ENCODE results near the gene ATN1. TPM values are rescaled to one million over a fixed set of nuclear protein-coding genes. Genes with fewer than 3 reads are reported as not detected.
"Not testable (repeated sequence)": the region's sequence is repeated elsewhere in the genome, so short reads cannot be mapped to it uniquely, and the experiment has no call there.

The ATN1 gene
- total RNA-seq, 1 experiment from 2014 or later: 126 TPM

DNA sequence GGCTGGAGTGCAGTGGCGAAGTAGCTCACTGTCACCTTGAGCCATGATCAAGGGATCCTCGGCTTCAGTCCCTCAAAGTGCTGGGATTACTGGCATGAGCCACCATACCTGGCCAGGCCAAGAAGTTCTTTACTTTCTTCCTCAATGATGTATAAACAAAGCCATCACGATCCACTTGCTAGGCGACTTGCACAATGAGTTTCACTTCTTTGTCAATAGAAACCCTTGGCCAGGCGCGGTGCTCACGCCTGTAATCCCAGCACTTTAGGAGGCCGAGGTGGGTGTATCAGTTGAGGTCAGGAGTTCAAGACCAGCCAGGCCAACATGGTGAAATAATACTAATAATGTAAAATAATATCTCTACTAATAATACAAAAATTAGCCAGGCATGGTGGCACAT is 40.3 kb upstream of the ATN1 start:
- TF ChIP-seq, protein P1, sequence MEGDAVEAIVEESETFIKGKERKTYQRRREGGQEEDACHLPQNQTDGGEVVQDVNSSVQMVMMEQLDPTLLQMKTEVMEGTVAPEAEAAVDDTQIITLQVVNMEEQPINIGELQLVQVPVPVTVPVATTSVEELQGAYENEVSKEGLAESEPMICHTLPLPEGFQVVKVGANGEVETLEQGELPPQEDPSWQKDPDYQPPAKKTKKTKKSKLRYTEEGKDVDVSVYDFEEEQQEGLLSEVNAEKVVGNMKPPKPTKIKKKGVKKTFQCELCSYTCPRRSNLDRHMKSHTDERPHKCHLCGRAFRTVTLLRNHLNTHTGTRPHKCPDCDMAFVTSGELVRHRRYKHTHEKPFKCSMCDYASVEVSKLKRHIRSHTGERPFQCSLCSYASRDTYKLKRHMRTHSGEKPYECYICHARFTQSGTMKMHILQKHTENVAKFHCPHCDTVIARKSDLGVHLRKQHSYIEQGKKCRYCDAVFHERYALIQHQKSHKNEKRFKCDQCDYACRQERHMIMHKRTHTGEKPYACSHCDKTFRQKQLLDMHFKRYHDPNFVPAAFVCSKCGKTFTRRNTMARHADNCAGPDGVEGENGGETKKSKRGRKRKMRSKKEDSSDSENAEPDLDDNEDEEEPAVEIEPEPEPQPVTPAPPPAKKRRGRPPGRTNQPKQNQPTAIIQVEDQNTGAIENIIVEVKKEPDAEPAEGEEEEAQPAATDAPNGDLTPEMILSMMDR (IDR thresholded peaks at IDR 0.05; ENCODE audit: insufficient read depth in 1 of 2, low read depth in 1 of 2, low read length in 1 of 2, severe bottlenecking in 1 of 2, unreplicated experiment in 1 of 2): no peak
- Mint-ChIP-seq H3K36me3 (ENCODE audit: insufficient read depth, unreplicated experiment) (peaks cover 80% of the 10 kb centered on the region), H3K27me3 (ENCODE audit: insufficient read depth, unreplicated experiment) (no peaks in the 10 kb centered on the region), H3K27ac (ENCODE audit: unreplicated experiment) (peak overlapping the region; percentile 98), H3K4me1 (ENCODE audit: low read depth, unreplicated experiment) (peaks cover 21% of the 10 kb centered on the region), H3K4me3 (ENCODE audit: unreplicated experiment) (no peak overlapping the region), H3K9me3 (ENCODE audit: unreplicated experiment) (no peaks in the 10 kb centered on the region)
- intact Hi-C loops (cut with micrococcal nuclease; ENCODE audit: unreplicated experiment): no loop called here
- H3K4me3 ChIP-seq (ENCODE audit: low read depth, low read length): no peak overlapping the region
- peaks cover 6% of the 10 kb centered on the region; the same call in 1 of the 2 replicates for H3K36me3 ChIP-seq (ENCODE audit: control insufficient read depth, insufficient read depth, low read length)
- no peaks in the 10 kb centered on the region for H3K9me3 ChIP-seq
- BruUV-seq (replicated peaks): no TSS peak
- ChIA-PET CTCF (interaction anchor here (0.6 to 2.9 kb wide), 4 partner anchors 15 to 121 kb away, joined by 3 to 12 read pairs (median 3); partner anchors contain the start of gene SPSB2), POLR2A (interaction anchor here (1.9 kb wide), 1 partner anchor 15 kb away, joined by 12 read pairs; the partner anchor contains the start of gene SPSB2)
- H3K4me1 ChIP-seq: peaks cover 50% of the 10 kb centered on the region
- no peaks in the 10 kb centered on the region for H3K27me3 ChIP-seq (replicated peaks; ENCODE audit: control insufficient read depth, insufficient read depth, low read length)
- DNase-seq: peak in 1 of 2 experiments; percentile 48

DNA sequence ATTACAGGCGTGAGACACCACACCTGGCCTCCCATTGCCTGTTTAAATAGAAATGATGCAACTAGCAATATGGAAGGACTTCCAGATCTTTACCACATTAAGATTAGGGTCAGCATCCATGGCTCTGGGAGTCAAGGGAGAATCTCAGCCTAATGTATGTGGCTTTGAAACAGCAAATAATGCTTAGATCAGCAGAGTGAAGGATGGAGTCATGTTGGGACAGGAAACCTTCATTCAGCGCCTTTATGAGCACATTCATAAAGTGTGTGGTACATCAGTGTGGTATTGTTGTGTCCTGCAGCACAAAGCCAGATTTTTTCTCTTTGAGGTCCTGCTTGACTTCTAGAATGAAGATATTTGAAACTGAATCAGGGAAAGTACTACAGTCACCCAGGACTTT is 39.4 kb upstream of the ATN1 start:
- Mint-ChIP-seq H3K36me3 (ENCODE audit: insufficient read depth, unreplicated experiment) (peaks cover 72% of the 10 kb centered on the region), H3K9me3 (ENCODE audit: unreplicated experiment) (no peaks in the 10 kb centered on the region), H3K27ac (ENCODE audit: unreplicated experiment) (peak overlapping the region; percentile 98), H3K4me3 (ENCODE audit: unreplicated experiment) (no peak overlapping the region), H3K4me1 (ENCODE audit: low read depth, unreplicated experiment) (peaks cover 21% of the 10 kb centered on the region), H3K27me3 (ENCODE audit: insufficient read depth, unreplicated experiment) (no peaks in the 10 kb centered on the region)
- intact Hi-C loops (cut with micrococcal nuclease; ENCODE audit: unreplicated experiment): no loop called here
- CTCF ChIA-PET: interaction anchor here (2.9 kb wide), 1 partner anchor 16 kb away, joined by 12 read pairs; the partner anchor contains the start of gene SPSB2
- no peak overlapping the region for H3K4me3 ChIP-seq (ENCODE audit: low read depth, low read length)
- DNase-seq: no peak
- peaks cover 50% of the 10 kb centered on the region for H3K4me1 ChIP-seq
- peaks cover 6% of the 10 kb centered on the region; the same call in 1 of the 2 replicates for H3K36me3 ChIP-seq (ENCODE audit: control insufficient read depth, insufficient read depth, low read length)
- H3K9me3 ChIP-seq: no peaks in the 10 kb centered on the region
- no TSS peak for BruUV-seq (replicated peaks)
- POLR2A ChIA-PET: no interaction called here
- no peaks in the 10 kb centered on the region for H3K27me3 ChIP-seq (replicated peaks; ENCODE audit: control insufficient read depth, insufficient read depth, low read length)
- TF ChIP-seq, protein P1 (IDR thresholded peaks at IDR 0.05; ENCODE audit: insufficient read depth in 1 of 2, low read depth in 1 of 2, low read length in 1 of 2, severe bottlenecking in 1 of 2, unreplicated experiment in 1 of 2): no peak

DNA sequence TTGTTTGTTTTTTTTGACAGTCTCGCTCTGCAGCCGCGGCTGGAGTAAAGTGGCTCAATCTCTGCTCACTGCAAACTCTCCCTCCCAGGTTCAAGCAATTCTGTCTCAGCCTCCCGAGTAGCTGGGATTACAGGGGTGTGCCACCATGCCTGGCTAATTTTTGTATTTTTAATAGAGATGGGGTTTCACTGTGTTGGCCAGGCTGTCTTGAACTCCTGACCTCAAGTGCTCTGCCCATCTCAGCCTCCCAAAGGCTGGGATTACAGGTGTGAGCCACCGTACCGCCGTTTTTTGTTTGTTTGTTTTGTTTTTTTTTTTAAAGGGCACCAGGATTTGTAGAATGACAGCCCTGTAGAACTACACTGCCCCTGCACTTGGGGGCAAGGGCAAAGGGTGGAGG is 39.0 kb upstream of the ATN1 start:
- intact Hi-C loops (cut with micrococcal nuclease; ENCODE audit: unreplicated experiment): not testable (repeated sequence)

DNA sequence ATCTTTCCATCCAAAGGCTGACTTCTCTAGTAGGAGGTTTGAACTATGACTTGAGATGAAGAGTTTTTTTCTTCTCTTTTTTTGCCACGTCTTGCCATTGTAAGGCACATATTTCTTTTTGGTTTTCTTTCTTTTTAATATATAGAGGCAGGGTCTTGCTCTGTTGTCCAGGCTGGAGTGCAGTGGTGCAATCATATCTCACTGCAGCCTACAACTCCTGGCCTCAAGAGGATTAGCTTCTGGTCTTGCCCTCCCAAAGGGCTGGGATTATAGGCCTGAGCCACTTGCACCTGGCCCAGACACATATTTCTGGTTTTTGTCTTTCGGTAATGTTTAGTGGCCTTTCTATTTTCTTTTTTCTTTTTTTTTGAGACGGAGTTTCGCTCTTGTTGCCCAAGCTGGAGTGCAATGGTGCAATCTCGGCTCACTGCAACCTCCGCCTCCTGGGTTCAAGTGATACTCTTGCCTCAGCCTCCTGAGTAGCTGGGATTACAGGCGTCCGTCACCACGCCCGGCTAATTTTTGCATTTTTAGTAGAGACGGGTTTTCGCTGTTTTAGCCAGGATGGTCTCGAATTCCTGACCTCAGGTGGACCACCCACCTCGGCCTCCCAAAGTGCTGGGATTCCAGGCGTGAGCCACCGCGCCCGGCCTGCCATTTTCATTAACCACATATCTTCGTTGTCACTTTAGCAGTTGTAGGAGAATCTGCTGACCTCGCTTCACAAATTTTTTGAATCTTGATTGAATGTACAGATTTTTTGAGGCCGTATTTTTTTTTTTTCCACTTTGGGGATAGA is 37.8 kb upstream of the ATN1 start:
- Mint-ChIP-seq H3K4me1 (ENCODE audit: low read depth, unreplicated experiment) (peaks cover 14% of the 10 kb centered on the region), H3K27ac (ENCODE audit: unreplicated experiment) (peak overlapping the region; percentile 96), H3K36me3 (ENCODE audit: insufficient read depth, unreplicated experiment) (peaks cover 56% of the 10 kb centered on the region), H3K4me3 (ENCODE audit: unreplicated experiment) (peak overlapping the region; percentile 80)
- H3K4me1 ChIP-seq: peaks cover 46% of the 10 kb centered on the region
- POLR2A ChIA-PET; DNase-seq; H3K9me3 Mint-ChIP-seq (ENCODE audit: unreplicated experiment); intact Hi-C loops (cut with micrococcal nuclease; ENCODE audit: unreplicated experiment); CTCF ChIA-PET; H3K36me3 ChIP-seq (ENCODE audit: control insufficient read depth, insufficient read depth, low read length); BruUV-seq (replicated peaks); H3K9me3 ChIP-seq; H3K27me3 ChIP-seq (replicated peaks; ENCODE audit: control insufficient read depth, insufficient read depth, low read length); H3K27me3 Mint-ChIP-seq (ENCODE audit: insufficient read depth, unreplicated experiment); H3K4me3 ChIP-seq (ENCODE audit: low read depth, low read length): not testable (repeated sequence)

More for the DNA sequence above, 39.0 kb upstream of the ATN1 start:
- H3K27me3 ChIP-seq (replicated peaks; ENCODE audit: control insufficient read depth, insufficient read depth, low read length); BruUV-seq (replicated peaks); POLR2A ChIA-PET; H3K4me3 Mint-ChIP-seq (ENCODE audit: unreplicated experiment); H3K9me3 Mint-ChIP-seq (ENCODE audit: unreplicated experiment); DNase-seq; H3K4me3 ChIP-seq (ENCODE audit: low read depth, low read length); H3K9me3 ChIP-seq; H3K27me3 Mint-ChIP-seq (ENCODE audit: insufficient read depth, unreplicated experiment); H3K36me3 ChIP-seq (ENCODE audit: control insufficient read depth, insufficient read depth, low read length): not testable (repeated sequence)
- peaks cover 50% of the 10 kb centered on the region for H3K4me1 ChIP-seq
- Mint-ChIP-seq H3K27ac (ENCODE audit: unreplicated experiment) (peak overlapping the region; percentile 96), H3K4me1 (ENCODE audit: low read depth, unreplicated experiment) (peaks cover 21% of the 10 kb centered on the region), H3K36me3 (ENCODE audit: insufficient read depth, unreplicated experiment) (peaks cover 68% of the 10 kb centered on the region)
- CTCF ChIA-PET: interaction anchor here (2.9 kb wide), 1 partner anchor 16 kb away, joined by 12 read pairs; the partner anchor contains the start of gene SPSB2
